Measurements from ENCODE around the gene MRGPRE. TPM values are rescaled to one million over a fixed set of nuclear protein-coding genes. Genes with fewer than 3 reads are reported as not detected.

The MRGPRE gene
- polyA plus RNA-seq, 1 donor, result not detected

- DNase-seq, result no peak
- Histone ChIP-seq H3K9me3 (ENCODE audit: control insufficient read depth, low read depth, low read length) (no peaks in the 10 kb centered on the region), H3K27me3 (ENCODE audit: control insufficient read depth, insufficient read depth, low read length) (peaks cover 4% of the 10 kb centered on the region), H3K36me3 (ENCODE audit: control insufficient read depth, insufficient read depth, low read length) (no peaks in the 10 kb centered on the region), H3K4me3 (ENCODE audit: low read length) (no peak overlapping the region), H3K27ac (ENCODE audit: low read length) (no peak overlapping the region), H3K4me1 (ENCODE audit: control insufficient read depth, insufficient read depth, low read length) (no peaks in the 10 kb centered on the region)
Observed at GRCh38 chr11:3245071-3245470, 12.9 kb upstream of the MRGPRE start.

- Histone ChIP-seq H3K27ac (ENCODE audit: low read length) (no peak overlapping the region), H3K9me3 (ENCODE audit: control insufficient read depth, low read depth, low read length) (no peaks in the 10 kb centered on the region), H3K4me3 (ENCODE audit: low read length) (no peak overlapping the region), H3K27me3 (ENCODE audit: control insufficient read depth, insufficient read depth, low read length) (peaks cover 8% of the 10 kb centered on the region), H3K4me1 (ENCODE audit: control insufficient read depth, insufficient read depth, low read length) (no peaks in the 10 kb centered on the region), H3K36me3 (ENCODE audit: control insufficient read depth, insufficient read depth, low read length) (no peaks in the 10 kb centered on the region)
- 100% methylated on average over 1 of the region's 1 CpG for WGBS (ENCODE audit: insufficient coverage, low lambda C conversion rate)
- no peak for DNase-seq
Observed at GRCh38 chr11:3243880-3244279, 11.7 kb upstream of the MRGPRE start.

- no peaks in the 10 kb centered on the region for H3K36me3 ChIP-seq (ENCODE audit: control insufficient read depth, insufficient read depth, low read length)
- no peak overlapping the region for H3K4me3 ChIP-seq (ENCODE audit: low read length)
- H3K27me3 ChIP-seq (ENCODE audit: control insufficient read depth, insufficient read depth, low read length), result peaks cover 35% of the 10 kb centered on the region
- 100% methylated on average over 1 of the region's 2 CpGs for WGBS (ENCODE audit: insufficient coverage, low lambda C conversion rate)
- no peak for DNase-seq
- no peaks in the 10 kb centered on the region for H3K4me1 ChIP-seq (ENCODE audit: control insufficient read depth, insufficient read depth, low read length)
- H3K27ac ChIP-seq (ENCODE audit: low read length), result no peak overlapping the region
- no peaks in the 10 kb centered on the region for H3K9me3 ChIP-seq (ENCODE audit: control insufficient read depth, low read depth, low read length)
Observed at GRCh38 chr11:3237119-3237518, 4.9 kb upstream of the MRGPRE start.

GRCh38 chr11:3234846-3235245 lies 2.6 kb upstream of the MRGPRE start:
- WGBS (ENCODE audit: insufficient coverage, low lambda C conversion rate), result 85% methylated on average over 6 of the region's 7 CpGs
- no peaks in the 10 kb centered on the region for H3K36me3 ChIP-seq (ENCODE audit: control insufficient read depth, insufficient read depth, low read length)

GRCh38 chr11:3232956-3233355 lies 739 bp upstream of the MRGPRE start:
- no peaks in the 10 kb centered on the region for H3K4me1 ChIP-seq (ENCODE audit: control insufficient read depth, insufficient read depth, low read length)
- H3K27ac ChIP-seq (ENCODE audit: low read length), result no peak overlapping the region
- no peak for DNase-seq
- H3K27me3 ChIP-seq (ENCODE audit: control insufficient read depth, insufficient read depth, low read length), result peaks cover 48% of the 10 kb centered on the region
- no peaks in the 10 kb centered on the region for H3K9me3 ChIP-seq (ENCODE audit: control insufficient read depth, low read depth, low read length)
- no peak overlapping the region for H3K4me3 ChIP-seq (ENCODE audit: low read length)
- no CpG with 5 or more reads among the region's 21 CpGs for WGBS (ENCODE audit: insufficient coverage, low lambda C conversion rate)
- H3K36me3 ChIP-seq (ENCODE audit: control insufficient read depth, insufficient read depth, low read length), result no peaks in the 10 kb centered on the region

More at GRCh38 chr11:3234846-3235245, 2.6 kb upstream of the MRGPRE start:
- peaks cover 52% of the 10 kb centered on the region for H3K27me3 ChIP-seq (ENCODE audit: control insufficient read depth, insufficient read depth, low read length)
- no peak overlapping the region for H3K4me3 ChIP-seq (ENCODE audit: low read length)
- H3K9me3 ChIP-seq (ENCODE audit: control insufficient read depth, low read depth, low read length), result no peaks in the 10 kb centered on the region
- DNase-seq, result no peak
- no peak overlapping the region for H3K27ac ChIP-seq (ENCODE audit: low read length)
- no peaks in the 10 kb centered on the region for H3K4me1 ChIP-seq (ENCODE audit: control insufficient read depth, insufficient read depth, low read length)

GRCh38 chr11:3231550-3231850 lies 717 bp downstream of the MRGPRE start:
- no peaks in the 10 kb centered on the region for H3K4me1 ChIP-seq (ENCODE audit: control insufficient read depth, insufficient read depth, low read length)
- DNase-seq, result no peak
- H3K27me3 ChIP-seq (ENCODE audit: control insufficient read depth, insufficient read depth, low read length), result peaks cover 48% of the 10 kb centered on the region
- no peak overlapping the region for H3K27ac ChIP-seq (ENCODE audit: low read length)
- H3K9me3 ChIP-seq (ENCODE audit: control insufficient read depth, low read depth, low read length), result no peaks in the 10 kb centered on the region
- no peaks in the 10 kb centered on the region for H3K36me3 ChIP-seq (ENCODE audit: control insufficient read depth, insufficient read depth, low read length)
- no peak overlapping the region for H3K4me3 ChIP-seq (ENCODE audit: low read length)
- WGBS (ENCODE audit: insufficient coverage, low lambda C conversion rate), result no CpG with 5 or more reads among the region's 6 CpGs

GRCh38 chr11:3230636-3231549 lies 1.3 kb downstream of the MRGPRE start:
- no peak overlapping the region for H3K27ac ChIP-seq (ENCODE audit: low read length)
- H3K4me3 ChIP-seq (ENCODE audit: low read length), result no peak overlapping the region
- peaks cover 48% of the 10 kb centered on the region for H3K27me3 ChIP-seq (ENCODE audit: control insufficient read depth, insufficient read depth, low read length)
- H3K9me3 ChIP-seq (ENCODE audit: control insufficient read depth, low read depth, low read length), result no peaks in the 10 kb centered on the region
- no CpG with 5 or more reads among the region's 12 CpGs for WGBS (ENCODE audit: insufficient coverage, low lambda C conversion rate)
- H3K4me1 ChIP-seq (ENCODE audit: control insufficient read depth, insufficient read depth, low read length), result no peaks in the 10 kb centered on the region
- DNase-seq, result no peak
- no peaks in the 10 kb centered on the region for H3K36me3 ChIP-seq (ENCODE audit: control insufficient read depth, insufficient read depth, low read length)

- no peaks in the 10 kb centered on the region for H3K36me3 ChIP-seq (ENCODE audit: control insufficient read depth, insufficient read depth, low read length)
- no peaks in the 10 kb centered on the region for H3K4me1 ChIP-seq (ENCODE audit: control insufficient read depth, insufficient read depth, low read length)
- no peak for DNase-seq
- H3K4me3 ChIP-seq (ENCODE audit: low read length), result no peak overlapping the region
- peaks cover 47% of the 10 kb centered on the region for H3K27me3 ChIP-seq (ENCODE audit: control insufficient read depth, insufficient read depth, low read length)
- H3K9me3 ChIP-seq (ENCODE audit: control insufficient read depth, low read depth, low read length), result no peaks in the 10 kb centered on the region
- no peak overlapping the region for H3K27ac ChIP-seq (ENCODE audit: low read length)
- no CpG with 5 or more reads among the region's 21 CpGs for WGBS (ENCODE audit: insufficient coverage, low lambda C conversion rate)
Observed at GRCh38 chr11:3229673-3230630, 2.3 kb downstream of the MRGPRE start.

- DNase-seq, result no peak
- H3K4me1 ChIP-seq (ENCODE audit: control insufficient read depth, insufficient read depth, low read length), result no peaks in the 10 kb centered on the region
- peaks cover 51% of the 10 kb centered on the region for H3K27me3 ChIP-seq (ENCODE audit: control insufficient read depth, insufficient read depth, low read length)
- no peak overlapping the region for H3K4me3 ChIP-seq (ENCODE audit: low read length)
- no CpG with 5 or more reads among the region's 23 CpGs for WGBS (ENCODE audit: insufficient coverage, low lambda C conversion rate)
- no peaks in the 10 kb centered on the region for H3K9me3 ChIP-seq (ENCODE audit: control insufficient read depth, low read depth, low read length)
- no peak overlapping the region for H3K27ac ChIP-seq (ENCODE audit: low read length)
- no peaks in the 10 kb centered on the region for H3K36me3 ChIP-seq (ENCODE audit: control insufficient read depth, insufficient read depth, low read length)
Observed at GRCh38 chr11:3228445-3228829, 3.8 kb downstream of the MRGPRE start.

- H3K9me3 ChIP-seq (ENCODE audit: control insufficient read depth, low read depth, low read length), result no peaks in the 10 kb centered on the region
- WGBS (ENCODE audit: insufficient coverage, low lambda C conversion rate), result 73% methylated on average over 3 of the region's 46 CpGs
- H3K27me3 ChIP-seq (ENCODE audit: control insufficient read depth, insufficient read depth, low read length), result peaks cover 47% of the 10 kb centered on the region
- H3K4me3 ChIP-seq (ENCODE audit: low read length), result no peak overlapping the region
- no peak overlapping the region for H3K27ac ChIP-seq (ENCODE audit: low read length)
- DNase-seq, result no peak
- no peaks in the 10 kb centered on the region for H3K36me3 ChIP-seq (ENCODE audit: control insufficient read depth, insufficient read depth, low read length)
- H3K4me1 ChIP-seq (ENCODE audit: control insufficient read depth, insufficient read depth, low read length), result no peaks in the 10 kb centered on the region
Observed at GRCh38 chr11:3227568-3228444, 4.4 kb downstream of the MRGPRE start.

Data from large intestine (tissue), 3 donors.